ENCODE measurements around the gene PLEKHA5.

The PLEKHA5 gene

DNA sequence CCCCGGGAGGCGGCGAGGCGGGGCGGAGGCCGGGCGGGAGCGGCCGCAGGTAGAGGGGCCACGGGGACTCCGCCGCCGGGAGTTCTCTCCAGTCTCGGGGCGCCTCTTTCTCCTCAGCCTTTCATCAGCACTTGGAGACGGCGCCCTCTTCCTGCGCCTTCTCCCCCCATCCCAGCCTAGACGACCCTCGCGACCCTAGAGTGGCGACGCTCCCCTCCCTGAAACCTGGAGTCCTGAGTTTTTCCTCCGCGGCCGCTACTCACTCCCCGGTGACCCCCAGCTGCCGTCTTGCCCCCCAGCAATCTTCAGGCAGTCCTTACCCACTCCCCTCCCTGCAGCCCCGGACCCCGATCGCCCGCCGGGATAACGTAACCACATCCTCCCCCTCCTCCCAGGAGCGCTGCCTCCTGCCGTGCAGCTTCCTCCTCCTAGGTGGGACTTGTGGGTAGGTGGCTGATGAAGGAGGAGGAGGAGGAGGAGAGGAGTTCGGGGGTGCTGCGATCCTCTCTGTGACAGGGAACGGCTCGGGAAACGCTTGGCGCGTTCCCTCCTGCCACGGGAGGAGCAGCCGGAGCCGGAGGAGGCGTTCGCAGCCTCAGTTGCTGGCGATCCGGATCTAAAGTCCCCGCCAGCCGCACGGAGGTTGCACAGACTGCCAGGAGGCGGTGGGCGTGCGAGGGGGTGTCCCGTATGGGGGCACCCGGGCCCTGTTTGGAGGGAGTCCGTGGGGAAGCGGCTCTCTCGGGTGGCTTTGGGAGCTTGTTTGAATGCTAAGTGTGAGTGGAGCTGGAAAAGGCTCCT is 891 bp downstream of the PLEKHA5 start:
- no peak for DNase-seq (ENCODE audit: low read depth, low spot score)

GRCh38 chr12:19131025-19131444 is 1.5 kb downstream of the PLEKHA5 start:
- DNase-seq (ENCODE audit: low read depth, low spot score), result no peak

- no peak for DNase-seq (ENCODE audit: low read depth, low spot score)
Observed at GRCh38 chr12:19138551-19138950, 9.0 kb downstream of the PLEKHA5 start.

- DNase-seq (ENCODE audit: low read depth, low spot score), result no peak
Observed at GRCh38 chr12:19138956-19139355, 9.4 kb downstream of the PLEKHA5 start.

DNA sequence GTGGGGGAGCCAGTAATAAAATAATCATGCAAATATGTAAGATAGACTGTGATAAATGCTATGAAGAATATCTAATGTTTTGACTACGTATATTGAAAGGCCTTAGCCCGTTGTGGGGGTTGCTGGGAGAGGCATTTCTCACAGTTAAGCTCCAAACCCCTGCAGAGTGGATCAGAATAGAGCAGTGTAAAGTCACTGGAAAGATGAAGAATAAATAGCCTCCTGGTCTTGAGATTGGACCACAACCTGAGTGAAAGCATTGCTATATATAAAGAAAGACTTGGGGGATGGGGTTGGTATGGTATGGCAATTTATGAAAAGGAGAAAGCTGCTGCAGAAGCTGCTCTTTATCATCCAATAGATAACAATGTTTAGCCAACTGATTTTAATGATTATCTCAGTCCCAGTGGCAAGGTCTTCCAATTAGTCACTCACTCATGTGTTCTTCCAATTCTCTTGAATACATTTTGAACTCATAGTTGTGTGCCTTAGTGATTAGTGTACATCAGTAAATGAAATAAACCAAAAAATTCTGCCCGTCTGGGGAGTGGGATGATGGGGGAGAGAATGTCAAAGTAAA is 10.2 kb downstream of the PLEKHA5 start:
- no peak for DNase-seq (ENCODE audit: low read depth, low spot score)

DNA sequence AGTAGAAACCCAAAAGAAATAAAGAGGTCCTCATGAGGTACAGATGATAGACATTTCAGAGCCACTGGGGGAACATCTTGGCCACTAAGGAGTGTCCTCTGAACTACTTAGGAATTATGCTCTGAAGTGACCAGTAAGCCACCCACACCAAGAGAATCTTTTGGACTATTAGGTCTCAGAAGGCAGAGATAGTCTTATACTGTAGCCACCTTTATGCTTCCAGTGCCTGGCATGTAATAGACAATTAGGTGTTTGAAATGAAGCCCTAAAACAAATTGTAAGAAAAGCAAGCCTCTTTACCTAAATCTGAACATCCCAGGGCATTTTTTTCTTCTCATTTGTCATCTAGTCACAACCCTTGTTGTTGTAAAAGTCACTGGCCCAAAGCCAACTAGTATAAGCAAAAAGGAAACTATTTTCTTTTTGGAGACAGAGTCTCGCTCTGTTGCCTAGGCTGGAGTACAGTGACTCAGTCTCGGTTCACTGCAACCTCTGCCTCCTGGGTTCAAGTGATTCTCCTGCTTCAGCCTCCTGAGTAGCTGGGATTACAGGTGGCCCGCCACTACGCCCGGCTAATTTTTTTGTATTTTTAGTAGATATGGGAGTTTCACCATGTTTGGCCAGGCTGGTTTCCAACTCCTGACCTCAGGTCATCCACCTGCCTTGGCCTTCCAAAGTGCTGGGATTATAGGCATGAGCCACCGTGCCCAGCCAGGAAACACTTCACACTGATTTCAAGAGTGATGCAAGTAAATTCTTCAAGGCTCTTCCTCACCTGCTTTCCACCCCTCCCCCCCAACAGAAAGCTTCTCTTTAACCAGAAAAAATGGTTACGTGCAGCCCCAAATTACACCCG is 11.1 kb downstream of the PLEKHA5 start:
- DNase-seq (ENCODE audit: low read depth, low spot score), result no peak

- no peak for DNase-seq (ENCODE audit: low read depth, low spot score)
Observed at GRCh38 chr12:19142499-19142898, 13.0 kb downstream of the PLEKHA5 start.

GRCh38 chr12:19144287-19144686 is 14.8 kb downstream of the PLEKHA5 start:
- DNase-seq (ENCODE audit: low read depth, low spot score), result no peak

GRCh38 chr12:19144985-19145384 is 15.5 kb downstream of the PLEKHA5 start:
- no peak for DNase-seq (ENCODE audit: low read depth, low spot score)

GRCh38 chr12:19148860-19149259 is 19.3 kb downstream of the PLEKHA5 start:
- no peak for DNase-seq (ENCODE audit: low read depth, low spot score)

DNA sequence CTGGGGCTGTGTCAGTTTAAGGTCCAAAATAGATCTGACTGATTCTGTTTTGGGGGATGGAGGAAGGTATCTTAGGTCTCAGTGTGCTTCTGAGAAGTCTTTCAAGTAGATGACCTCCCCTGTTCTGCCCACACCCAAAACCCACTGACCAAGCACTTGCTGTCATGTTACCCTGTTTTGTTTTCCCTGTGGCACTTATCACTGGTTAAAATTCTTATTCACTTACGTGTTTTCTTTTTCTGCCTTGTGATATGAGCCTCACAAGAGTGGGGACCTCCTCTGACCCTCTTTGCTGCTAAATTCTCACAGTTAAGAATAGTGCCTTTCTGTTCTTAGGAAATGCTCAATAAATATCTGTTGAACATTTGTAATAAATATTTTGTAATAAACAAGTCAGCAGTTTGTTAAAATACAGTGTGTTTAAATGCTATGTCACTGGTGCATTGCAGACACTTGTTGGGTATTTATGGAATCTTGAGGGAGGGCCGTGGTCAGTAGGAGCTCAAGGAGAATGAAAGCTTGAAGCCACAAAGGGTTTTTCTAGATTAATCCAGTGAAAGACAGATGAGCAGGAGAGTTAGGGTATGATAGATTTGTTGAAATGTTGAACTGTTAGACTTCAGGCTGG is 20.9 kb downstream of the PLEKHA5 start:
- no peak for DNase-seq (ENCODE audit: low read depth, low spot score)

DNA sequence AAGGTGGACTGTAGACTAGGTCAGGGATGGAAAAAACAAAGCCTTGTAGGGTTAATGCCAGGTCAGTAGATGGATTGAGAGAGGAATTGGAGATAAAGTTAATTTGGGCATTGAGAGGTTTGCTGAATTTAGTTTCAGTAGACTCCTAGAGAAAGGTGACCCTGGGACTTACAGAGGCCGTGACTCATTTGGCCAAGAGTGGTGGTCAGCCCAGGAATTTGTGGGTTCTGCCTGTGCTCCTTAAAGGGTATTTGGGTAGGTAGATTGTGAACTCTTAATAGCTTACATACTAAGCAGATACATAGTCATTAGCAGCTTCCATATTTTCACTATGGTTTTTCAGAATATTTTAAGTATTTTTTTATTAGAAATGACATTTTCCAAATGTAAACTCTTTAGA is 21.8 kb downstream of the PLEKHA5 start:
- no peak for DNase-seq (ENCODE audit: low read depth, low spot score)

GRCh38 chr12:19153396-19153795 is 23.9 kb downstream of the PLEKHA5 start:
- no peak for DNase-seq (ENCODE audit: low read depth, low spot score)

GRCh38 chr12:19154686-19155085 is 25.2 kb downstream of the PLEKHA5 start:
- no peak for DNase-seq (ENCODE audit: low read depth, low spot score)

- DNase-seq (ENCODE audit: low read depth, low spot score), result no peak
Observed at GRCh38 chr12:19155981-19156734, 26.6 kb downstream of the PLEKHA5 start.

DNA sequence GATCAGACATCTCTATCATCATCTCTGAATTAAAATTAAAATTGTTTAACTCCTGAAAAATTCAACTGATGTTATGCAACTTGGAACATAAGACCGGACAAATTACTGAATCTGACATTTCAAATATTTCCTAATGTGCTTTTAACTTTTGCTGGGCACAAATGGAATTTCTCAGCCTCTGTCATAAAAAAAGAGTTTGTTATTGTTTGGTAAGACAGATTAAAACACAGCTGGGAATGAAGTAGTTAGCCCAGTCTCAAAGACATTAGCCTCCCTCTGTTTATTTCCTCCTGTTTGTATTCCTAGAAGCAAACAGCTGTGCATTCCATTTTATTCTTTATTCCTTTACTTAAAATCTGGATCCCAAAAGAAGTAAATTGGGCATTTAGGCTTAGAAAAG is 29.4 kb downstream of the PLEKHA5 start:
- DNase-seq (ENCODE audit: low read depth, low spot score), result no peak

- DNase-seq (ENCODE audit: low read depth, low spot score), result no peak
Observed at GRCh38 chr12:19161216-19161615, 31.7 kb downstream of the PLEKHA5 start.

DNA sequence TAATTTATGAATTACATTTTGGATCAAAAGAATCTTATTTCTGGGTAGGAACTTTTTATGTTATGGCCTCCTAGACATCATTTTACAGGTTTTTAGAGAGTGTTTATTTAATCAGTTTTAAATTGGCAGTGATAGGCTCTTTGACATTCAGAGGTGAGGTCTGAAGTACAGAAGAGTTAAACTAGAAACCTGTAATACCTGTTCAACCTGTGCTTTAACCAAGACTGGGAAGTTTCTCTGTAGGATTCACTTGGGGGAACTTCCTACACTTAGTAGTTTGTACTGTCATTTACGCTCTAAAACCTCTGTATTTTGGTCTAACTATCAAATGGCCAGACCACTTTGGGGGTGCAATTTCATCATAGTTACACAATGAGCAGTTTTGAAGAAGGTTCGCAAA is 35.9 kb downstream of the PLEKHA5 start:
- DNase-seq (ENCODE audit: low read depth, low spot score), result no peak

GRCh38 chr12:19166387-19166786 is 36.9 kb downstream of the PLEKHA5 start:
- DNase-seq (ENCODE audit: low read depth, low spot score), result no peak

DNA sequence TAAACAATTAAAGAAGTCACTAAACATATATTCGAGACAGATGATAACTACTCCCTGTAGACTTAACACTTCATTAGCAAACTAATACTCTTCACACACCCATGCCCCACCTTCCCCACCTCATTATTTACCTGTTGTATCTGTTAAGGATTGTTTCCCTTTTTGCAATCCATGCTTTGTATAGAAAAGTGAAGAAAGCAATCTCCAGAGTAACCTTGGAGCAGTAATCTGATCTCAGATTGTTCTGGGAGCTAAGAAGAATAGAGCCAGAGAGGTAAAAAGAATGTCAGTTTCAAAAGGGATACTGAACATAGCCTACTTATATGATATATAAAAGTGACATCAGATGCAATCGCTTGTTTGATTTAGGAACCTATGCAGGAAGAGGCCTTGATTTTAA is 37.4 kb downstream of the PLEKHA5 start:
- DNase-seq (ENCODE audit: low read depth, low spot score), result no peak

GRCh38 chr12:19167708-19168107 is 38.2 kb downstream of the PLEKHA5 start:
- DNase-seq (ENCODE audit: low read depth, low spot score), result no peak
